Ovary (tissue), 3 donors: Measurements from ENCODE around the gene TRAPPC2.

Source experiments
- CTCF ChIP-seq, 3 donors: fragments of 450-650 bp in 2 of 3; fragments of 200-600 bp in 1 of 3; IDR thresholded peaks; one replicate each; pipeline versions ENCODE4 v1.5.1 to v1.8.0; 2016 to 2022; ENCODE audit warnings: antibody characterized with exemption in 3 of 3, mild to moderate bottlenecking in 1 of 3
- EP300 ChIP-seq: sonication (generic); formaldehyde crosslinking; IDR thresholded peaks from one replicate; pipeline ENCODE4 v1.6.1; 2017; ENCODE audit warnings: antibody characterized with exemption
- POLR2A ChIP-seq: fragments of 450-650 bp; IDR thresholded peaks from one replicate; pipeline ENCODE4 v1.6.1; 2017; ENCODE audit warnings: antibody characterized with exemption, mild to moderate bottlenecking, moderate library complexity
- donor health status: DM: no; HTN: no; CAD: no.

- TF ChIP-seq POLR2A (no peak), CTCF (IDR thresholded peaks at IDR 0.05) (no peak), EP300 (no peak)
These were observed 37.0 kb downstream of the TRAPPC2 start for GRCh38 chrX:13697455-13697854.
